Body of pancreas (tissue), 4 donors: ENCODE results near the gene RPL37.

ENCODE experiments used
- POLR2A ChIP-seq, 3 donors: fragments of 450-650 bp; IDR thresholded peaks; one replicate each; pipeline ENCODE4 v1.6.1; 2016; ENCODE audit warnings: antibody characterized with exemption in 3 of 3, mild to moderate bottlenecking in 2 of 3
- TF ChIP-seq, protein P1 (sequence below), 7 experiments: fragments of 450-650 bp in 4 of 7; fragments of 200-600 bp in 3 of 7; sonication (generic) in 3 of 7; IDR thresholded peaks; one replicate each; pipeline ENCODE4 v1.5.1; 2016 to 2019; ENCODE audit warnings: antibody characterized with exemption in 7 of 7

GRCh38 chr5:40853632-40854192 lies 18.7 kb upstream of the RPL37 start:
- no peak for TF ChIP-seq POLR2A (IDR thresholded peaks at IDR 0.05)
- TF ChIP-seq, protein P1, sequence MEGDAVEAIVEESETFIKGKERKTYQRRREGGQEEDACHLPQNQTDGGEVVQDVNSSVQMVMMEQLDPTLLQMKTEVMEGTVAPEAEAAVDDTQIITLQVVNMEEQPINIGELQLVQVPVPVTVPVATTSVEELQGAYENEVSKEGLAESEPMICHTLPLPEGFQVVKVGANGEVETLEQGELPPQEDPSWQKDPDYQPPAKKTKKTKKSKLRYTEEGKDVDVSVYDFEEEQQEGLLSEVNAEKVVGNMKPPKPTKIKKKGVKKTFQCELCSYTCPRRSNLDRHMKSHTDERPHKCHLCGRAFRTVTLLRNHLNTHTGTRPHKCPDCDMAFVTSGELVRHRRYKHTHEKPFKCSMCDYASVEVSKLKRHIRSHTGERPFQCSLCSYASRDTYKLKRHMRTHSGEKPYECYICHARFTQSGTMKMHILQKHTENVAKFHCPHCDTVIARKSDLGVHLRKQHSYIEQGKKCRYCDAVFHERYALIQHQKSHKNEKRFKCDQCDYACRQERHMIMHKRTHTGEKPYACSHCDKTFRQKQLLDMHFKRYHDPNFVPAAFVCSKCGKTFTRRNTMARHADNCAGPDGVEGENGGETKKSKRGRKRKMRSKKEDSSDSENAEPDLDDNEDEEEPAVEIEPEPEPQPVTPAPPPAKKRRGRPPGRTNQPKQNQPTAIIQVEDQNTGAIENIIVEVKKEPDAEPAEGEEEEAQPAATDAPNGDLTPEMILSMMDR (IDR thresholded peaks at IDR 0.05) = no peak
